ENCODE data around the gene NR6A1. TPM values are rescaled to one million over a fixed set of nuclear protein-coding genes. Genes with fewer than 3 reads are reported as not detected.
A peak's percentile ranks its signal among the peaks of the same experiment; 100 is the strongest.

The NR6A1 gene
- polyA plus RNA-seq, 1 experiment, result 0.25 TPM

- CTCF ChIA-PET, result interaction anchor here (1.3 to 3.1 kb wide), 2 partner anchors 10 to 127 kb away, joined by 4 to 13 read pairs; no protein-coding TSS in a partner anchor
- TF ChIP-seq CTCF (IDR thresholded peaks at IDR 0.05; ENCODE audit: insufficient read depth, low read depth, low read length), result no peak
- Histone ChIP-seq H3K4me3 (ENCODE audit: low read depth, low read length) (no peak overlapping the region), H3K36me3 (ENCODE audit: control insufficient read depth, insufficient read depth, low read length) (no peaks in the 10 kb centered on the region), H3K27me3 (ENCODE audit: control insufficient read depth, insufficient read depth, low read length) (no peaks in the 10 kb centered on the region)
- no peak for DNase-seq (ENCODE audit: low read depth)
- POLR2A ChIA-PET, result interaction anchor here (0.6 kb wide), 1 partner anchor 20 kb away, joined by 6 read pairs; no protein-coding TSS in a partner anchor
These were observed 186.5 kb downstream of the NR6A1 start for GRCh38 chr9:124584631-124585030.

DNA sequence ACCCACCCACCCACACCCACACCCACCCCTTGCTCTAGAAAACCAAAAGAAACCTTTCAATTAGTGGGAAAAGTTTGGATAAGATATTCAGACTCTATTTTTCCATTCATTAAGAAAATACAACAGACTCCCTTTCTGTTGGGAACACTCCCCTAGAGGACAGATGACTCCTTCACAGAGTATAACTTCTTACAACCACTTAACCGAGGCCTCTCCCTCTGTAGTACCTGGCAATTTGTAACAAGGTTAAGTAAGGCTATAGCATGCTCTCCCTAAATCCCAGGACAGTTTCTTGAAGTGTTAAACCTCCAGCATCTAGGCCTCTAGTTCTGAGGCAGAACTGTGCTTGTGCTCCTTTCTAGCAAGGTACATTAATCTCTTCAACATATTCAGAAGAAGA lies 188.0 kb downstream of the NR6A1 start:
- no peak for TF ChIP-seq CTCF (IDR thresholded peaks at IDR 0.05; ENCODE audit: insufficient read depth, low read depth, low read length)
- POLR2A ChIA-PET, result no interaction called here
- Histone ChIP-seq H3K27me3 (ENCODE audit: control insufficient read depth, insufficient read depth, low read length) (no peaks in the 10 kb centered on the region), H3K36me3 (ENCODE audit: control insufficient read depth, insufficient read depth, low read length) (no peaks in the 10 kb centered on the region), H3K4me3 (ENCODE audit: low read depth, low read length) (no peak overlapping the region)
- CTCF ChIA-PET, result no interaction called here
- DNase-seq (ENCODE audit: low read depth), result no peak

DNA sequence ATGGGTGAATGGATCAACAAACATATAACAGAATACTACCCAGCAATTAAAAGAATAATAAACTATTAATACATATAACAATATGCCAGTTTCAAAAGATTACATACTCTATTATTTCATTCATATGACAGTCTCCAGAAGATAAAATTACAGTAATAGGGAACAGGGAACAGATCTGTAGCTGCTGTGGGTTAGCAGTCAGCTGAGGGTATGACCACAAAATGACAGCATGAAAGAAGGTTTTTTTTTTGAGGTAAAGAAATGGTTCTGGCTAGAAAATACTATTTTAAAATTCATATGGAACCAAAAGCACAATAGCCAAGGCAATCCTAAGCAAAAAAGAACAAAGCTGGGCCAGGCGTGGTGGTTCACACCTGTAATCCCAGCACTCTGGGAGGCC lies 190.9 kb downstream of the NR6A1 start:
- Histone ChIP-seq H3K4me3 (ENCODE audit: low read depth, low read length) (no peak overlapping the region), H3K36me3 (ENCODE audit: control insufficient read depth, insufficient read depth, low read length) (no peaks in the 10 kb centered on the region), H3K27me3 (ENCODE audit: control insufficient read depth, insufficient read depth, low read length) (no peaks in the 10 kb centered on the region)
- ChIA-PET CTCF (no interaction called here), POLR2A (no interaction called here)
- no peak for TF ChIP-seq CTCF (IDR thresholded peaks at IDR 0.05; ENCODE audit: insufficient read depth, low read depth, low read length)
- no peak for DNase-seq (ENCODE audit: low read depth)

- CTCF ChIA-PET, result interaction anchor here (1.9 to 3.0 kb wide), 2 partner anchors 25 to 135 kb away, joined by 8 to 15 read pairs; no protein-coding TSS in a partner anchor
- POLR2A ChIA-PET, result no interaction called here
- H3K4me3 ChIP-seq (ENCODE audit: low read depth, low read length), result no peak overlapping the region
- no peaks in the 10 kb centered on the region for H3K36me3 ChIP-seq (ENCODE audit: control insufficient read depth, insufficient read depth, low read length)
- TF ChIP-seq CTCF (IDR thresholded peaks at IDR 0.05; ENCODE audit: insufficient read depth, low read depth, low read length), result no peak
- DNase-seq (ENCODE audit: low read depth), result no peak
- H3K27me3 ChIP-seq (ENCODE audit: control insufficient read depth, insufficient read depth, low read length), result no peaks in the 10 kb centered on the region
These were observed 194.4 kb downstream of the NR6A1 start for GRCh38 chr9:124576751-124577150.

- no peak for TF ChIP-seq CTCF (IDR thresholded peaks at IDR 0.05; ENCODE audit: insufficient read depth, low read depth, low read length)
- ChIA-PET CTCF (interaction anchor here (1.0 to 3.0 kb wide), 6 partner anchors 13 to 156 kb away, joined by 3 to 15 read pairs (median 5); no protein-coding TSS in a partner anchor), POLR2A (no interaction called here)
These were observed 196.4 kb downstream of the NR6A1 start for GRCh38 chr9:124574534-124575375.

More at GRCh38 chr9:124574534-124575375, 196.4 kb downstream of the NR6A1 start:
- H3K4me3 ChIP-seq (ENCODE audit: low read depth, low read length), result no peak overlapping the region
- H3K36me3 ChIP-seq (ENCODE audit: control insufficient read depth, insufficient read depth, low read length), result no peaks in the 10 kb centered on the region
- DNase-seq (ENCODE audit: low read depth), result peak; percentile 60
- no peaks in the 10 kb centered on the region for H3K27me3 ChIP-seq (ENCODE audit: control insufficient read depth, insufficient read depth, low read length)

Measured in BJ (cell line).